GM21515 (cell line): ENCODE measurements around the gene PLD3.
"Not testable (repeated sequence)": the region's sequence is repeated elsewhere in the genome, so short reads cannot be mapped to it uniquely, and the experiment has no call there.

ENCODE experiments used
- ATAC-seq: cut with Tn5 transposase; IDR thresholded peaks from one replicate; pipeline ENCODE4 v1.9.1; 2021; ENCODE audit not compliant: unreplicated experiment

Gene PLD3

DNA sequence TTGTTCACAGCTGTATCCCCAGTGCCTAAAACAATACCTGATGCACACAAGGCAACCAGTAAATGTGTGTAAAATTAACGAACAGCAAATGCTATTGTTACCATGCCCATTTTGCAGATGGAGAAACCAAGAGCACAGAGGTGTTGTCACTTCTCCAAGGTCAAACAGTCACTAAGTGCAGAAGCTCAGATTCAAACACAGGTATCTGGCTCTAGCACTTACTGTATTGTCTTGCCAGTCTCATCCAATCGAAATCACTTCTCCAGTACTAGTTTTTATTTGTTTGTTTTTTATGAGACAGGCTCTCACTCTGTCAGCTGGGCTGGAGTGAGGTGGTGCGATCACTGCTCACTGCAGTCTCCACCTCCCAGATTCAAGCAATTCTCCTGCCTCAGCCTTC lies 13.7 kb downstream of the PLD3 start:
- no peak for ATAC-seq

GRCh38 chr19:40363069-40363468 lies 14.6 kb downstream of the PLD3 start:
- no peak for ATAC-seq

- ATAC-seq, result no peak
Measured at GRCh38 chr19:40365010-40365409, 16.5 kb downstream of the PLD3 start.

- no peak for ATAC-seq
Measured at GRCh38 chr19:40365613-40366401, 17.3 kb downstream of the PLD3 start.

DNA sequence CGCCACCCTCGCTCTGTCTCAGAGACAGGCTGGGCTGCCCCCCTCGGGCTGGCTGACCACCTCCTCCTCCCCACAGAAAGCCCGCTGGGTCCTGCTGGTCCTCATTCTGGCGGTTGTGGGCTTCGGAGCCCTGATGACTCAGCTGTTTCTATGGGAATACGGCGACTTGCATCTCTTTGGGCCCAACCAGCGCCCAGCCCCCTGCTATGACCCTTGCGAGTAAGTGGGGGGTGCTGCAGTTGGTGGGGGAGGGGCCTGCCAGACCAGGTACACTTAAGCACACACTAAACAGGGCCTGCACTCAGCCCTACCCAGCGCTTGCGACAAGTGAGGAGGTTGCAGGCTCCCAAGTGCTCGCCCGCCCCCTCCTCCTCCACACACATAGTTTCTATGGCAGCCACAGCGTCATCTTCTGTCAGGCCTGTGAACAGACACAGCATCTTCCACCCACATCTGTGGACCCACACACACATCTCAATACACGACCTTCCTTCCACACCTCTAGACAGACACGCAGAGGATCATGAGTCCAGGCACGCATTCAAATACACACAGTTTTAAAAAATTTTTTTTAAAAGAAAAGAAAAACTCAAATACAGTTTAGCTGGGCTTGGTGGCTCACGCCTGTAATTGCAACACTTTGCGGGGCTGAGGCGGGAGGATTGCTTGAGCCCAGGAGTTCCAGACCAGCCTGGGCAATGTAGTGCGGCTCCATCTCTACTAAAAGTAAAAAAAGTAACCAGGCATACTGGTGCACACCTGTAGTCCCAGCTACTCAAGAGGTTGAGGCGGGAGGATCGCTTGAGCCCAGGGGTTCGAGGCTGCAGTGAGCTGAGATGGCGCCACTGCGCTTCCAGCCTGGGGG lies 18.4 kb downstream of the PLD3 start:
- no peak for ATAC-seq

DNA sequence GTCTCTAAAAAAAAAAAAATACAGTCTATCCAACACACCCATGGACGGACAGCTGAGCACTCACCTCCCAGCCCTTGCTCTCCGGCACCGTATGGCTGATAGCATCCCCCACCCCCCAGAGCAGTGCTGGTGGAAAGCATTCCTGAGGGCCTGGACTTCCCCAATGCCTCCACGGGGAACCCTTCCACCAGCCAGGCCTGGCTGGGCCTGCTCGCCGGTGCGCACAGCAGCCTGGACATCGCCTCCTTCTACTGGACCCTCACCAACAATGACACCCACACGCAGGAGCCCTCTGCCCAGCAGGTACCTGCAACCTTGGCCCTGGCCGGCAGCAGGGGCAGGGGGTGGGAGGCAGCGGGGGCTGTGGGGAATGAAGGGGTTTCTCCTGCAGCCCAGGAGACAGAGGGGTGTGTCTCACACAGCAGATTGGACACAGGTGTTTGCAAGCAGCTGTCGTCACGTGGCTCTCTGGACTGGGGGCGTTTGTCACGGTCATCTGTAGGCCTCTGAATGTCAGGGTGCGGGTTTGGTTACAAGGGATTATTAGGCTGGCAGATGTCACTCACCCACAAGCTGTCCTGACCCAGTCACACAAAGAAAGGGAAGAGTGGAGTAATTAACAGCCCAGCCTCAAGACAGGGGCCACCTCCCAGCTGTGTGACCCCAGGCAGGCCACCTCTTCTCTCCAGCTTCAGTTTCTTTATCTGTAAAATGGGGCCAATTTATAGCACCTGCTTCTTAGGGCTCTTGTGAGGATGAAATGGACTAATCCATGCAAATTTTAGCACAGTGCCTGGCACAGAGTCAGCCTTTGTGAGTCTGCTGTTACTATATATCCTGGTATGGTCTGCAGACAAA lies 19.3 kb downstream of the PLD3 start:
- ATAC-seq, result no peak

DNA sequence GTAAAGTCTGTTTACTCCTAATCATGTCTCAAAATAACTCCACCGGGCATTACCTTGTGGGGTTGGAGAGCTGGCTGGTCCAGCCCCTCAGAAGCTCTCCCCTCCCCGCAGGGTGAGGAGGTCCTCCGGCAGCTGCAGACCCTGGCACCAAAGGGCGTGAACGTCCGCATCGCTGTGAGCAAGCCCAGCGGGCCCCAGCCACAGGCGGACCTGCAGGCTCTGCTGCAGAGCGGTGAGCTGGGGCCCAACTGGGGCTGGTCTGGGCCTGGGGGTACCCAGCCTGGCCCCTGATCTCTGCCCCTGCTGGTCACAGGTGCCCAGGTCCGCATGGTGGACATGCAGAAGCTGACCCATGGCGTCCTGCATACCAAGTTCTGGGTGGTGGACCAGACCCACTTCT lies 21.3 kb downstream of the PLD3 start:
- no peak for ATAC-seq

DNA sequence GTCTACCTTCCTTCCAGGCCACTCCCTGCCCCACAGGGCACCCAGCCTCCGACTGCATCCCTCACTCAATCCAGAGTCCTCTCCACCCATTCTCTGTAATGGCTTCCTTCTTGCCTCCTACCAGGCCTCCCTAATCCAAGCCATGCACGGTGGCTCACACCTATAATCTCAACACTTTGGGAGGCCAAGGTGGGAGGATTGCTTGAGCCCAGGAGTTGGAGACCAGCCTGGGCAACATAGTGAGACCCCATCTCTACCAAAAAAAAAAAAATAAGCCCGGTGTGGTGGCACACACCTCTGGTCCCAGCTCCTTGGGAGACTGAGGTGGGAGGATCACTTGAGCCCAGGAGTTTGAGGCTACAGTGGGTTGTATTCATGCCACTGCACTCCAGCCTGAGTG lies 21.8 kb downstream of the PLD3 start:
- not testable (repeated sequence) for ATAC-seq

DNA sequence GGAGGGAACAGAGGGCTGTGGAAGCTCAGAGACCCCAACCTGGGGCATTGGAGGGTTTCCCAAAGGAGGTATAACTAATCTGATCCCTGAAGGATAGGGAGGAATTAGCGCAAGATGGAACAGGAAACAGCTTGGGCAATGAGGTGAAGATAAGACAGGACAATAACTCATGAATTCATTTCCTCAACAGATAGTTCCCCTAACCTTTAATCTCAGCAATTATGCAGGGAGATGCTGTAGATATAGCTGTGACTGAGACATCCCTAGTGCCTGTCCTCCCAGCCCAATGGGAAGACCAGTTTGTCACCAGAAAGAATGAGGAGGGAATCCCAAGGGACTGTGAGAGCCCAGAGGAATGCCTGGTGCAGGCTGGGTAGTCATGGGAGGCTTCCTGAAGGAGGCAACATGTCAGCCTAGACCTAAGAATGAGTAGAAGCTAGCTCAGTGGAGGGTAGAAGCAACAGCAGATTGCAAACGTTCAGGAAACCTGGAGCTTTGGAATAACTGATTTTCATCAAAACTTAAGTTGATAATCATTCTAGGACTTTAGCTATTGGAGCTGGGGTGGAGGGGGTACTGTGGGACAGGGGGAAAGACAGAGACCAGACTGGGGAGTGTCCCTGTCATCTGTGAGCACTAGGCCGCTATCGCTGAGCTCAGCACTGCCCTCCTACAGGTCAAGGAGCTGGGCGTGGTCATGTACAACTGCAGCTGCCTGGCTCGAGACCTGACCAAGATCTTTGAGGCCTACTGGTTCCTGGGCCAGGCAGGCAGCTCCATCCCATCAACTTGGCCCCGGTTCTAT lies 22.7 kb downstream of the PLD3 start:
- ATAC-seq, result no peak

- no peak for ATAC-seq
Measured at GRCh38 chr19:40371802-40372122, 23.3 kb downstream of the PLD3 start.

DNA sequence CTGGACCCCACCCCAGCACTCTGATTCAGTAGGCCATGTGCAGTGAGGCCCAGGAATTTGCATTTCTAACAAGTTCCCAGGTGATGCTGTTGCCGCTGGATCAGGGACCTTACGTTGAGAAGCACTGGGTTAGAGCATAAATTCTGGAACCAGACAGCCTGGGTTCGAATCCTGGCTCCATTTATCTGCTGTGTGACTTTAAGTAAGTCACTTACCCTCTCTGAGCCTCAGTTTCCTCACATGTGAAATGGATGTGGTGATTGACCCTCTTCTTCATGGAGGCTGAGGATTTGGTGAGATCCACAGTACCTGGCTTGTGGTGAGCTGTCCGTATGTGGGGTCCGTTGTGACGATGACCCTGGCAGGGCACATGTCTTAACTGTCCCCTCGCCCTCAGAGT lies 25.6 kb downstream of the PLD3 start:
- ATAC-seq, result no peak

- ATAC-seq, result no peak
Measured at GRCh38 chr19:40376286-40376862, 27.9 kb downstream of the PLD3 start.

DNA sequence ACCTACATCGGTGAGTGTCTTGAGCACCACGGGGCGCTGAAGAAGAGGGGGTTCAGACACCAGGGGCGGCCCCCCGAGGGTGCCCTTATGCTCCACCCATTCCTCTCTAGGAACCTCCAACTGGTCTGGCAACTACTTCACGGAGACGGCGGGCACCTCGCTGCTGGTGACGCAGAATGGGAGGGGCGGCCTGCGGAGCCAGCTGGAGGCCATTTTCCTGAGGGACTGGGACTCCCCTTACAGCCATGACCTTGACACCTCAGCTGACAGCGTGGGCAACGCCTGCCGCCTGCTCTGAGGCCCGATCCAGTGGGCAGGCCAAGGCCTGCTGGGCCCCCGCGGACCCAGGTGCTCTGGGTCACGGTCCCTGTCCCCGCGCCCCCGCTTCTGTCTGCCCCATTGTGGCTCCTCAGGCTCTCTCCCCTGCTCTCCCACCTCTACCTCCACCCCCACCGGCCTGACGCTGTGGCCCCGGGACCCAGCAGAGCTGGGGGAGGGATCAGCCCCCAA lies 29.4 kb downstream of the PLD3 start:
- ATAC-seq, result no peak

- ATAC-seq, result no peak
Measured at GRCh38 chr19:40378509-40378908, 30.0 kb downstream of the PLD3 start.

DNA sequence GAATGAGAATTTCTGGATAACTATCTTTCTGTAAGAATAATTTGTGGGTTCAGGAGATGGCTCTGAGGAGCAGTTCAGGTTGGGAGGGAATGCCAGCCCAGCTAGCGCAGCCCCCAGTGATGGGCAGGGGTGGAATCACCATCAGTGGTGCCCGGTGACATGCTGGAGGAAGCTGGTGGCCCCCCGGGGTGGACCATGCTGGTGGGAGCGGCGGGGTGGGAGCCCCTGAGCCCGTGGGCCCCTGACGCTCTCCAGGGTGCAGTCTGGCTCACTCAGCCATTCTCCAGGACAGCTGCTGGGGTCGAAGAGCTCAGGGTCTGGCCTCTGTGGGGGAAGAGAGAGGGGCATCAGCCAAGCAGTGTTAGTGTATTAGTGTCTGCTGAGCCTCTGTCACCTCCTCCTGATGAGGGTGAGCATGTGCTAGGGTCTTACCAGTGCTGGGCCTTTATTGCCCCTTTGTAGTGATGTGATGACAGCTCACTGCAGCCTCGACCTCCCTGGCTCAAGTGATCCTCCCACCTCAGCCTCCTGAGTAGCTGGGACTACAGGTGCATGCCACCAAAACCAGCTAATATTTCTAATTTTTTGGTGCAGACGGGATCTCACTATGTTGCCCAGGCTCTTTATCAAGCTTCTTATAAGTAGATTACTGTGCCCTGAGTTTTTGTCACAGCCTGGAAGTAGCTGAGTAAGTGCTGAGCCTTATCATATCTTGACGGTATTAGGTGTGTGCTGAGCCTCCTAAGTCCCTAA lies 31.1 kb downstream of the PLD3 start:
- no peak for ATAC-seq

DNA sequence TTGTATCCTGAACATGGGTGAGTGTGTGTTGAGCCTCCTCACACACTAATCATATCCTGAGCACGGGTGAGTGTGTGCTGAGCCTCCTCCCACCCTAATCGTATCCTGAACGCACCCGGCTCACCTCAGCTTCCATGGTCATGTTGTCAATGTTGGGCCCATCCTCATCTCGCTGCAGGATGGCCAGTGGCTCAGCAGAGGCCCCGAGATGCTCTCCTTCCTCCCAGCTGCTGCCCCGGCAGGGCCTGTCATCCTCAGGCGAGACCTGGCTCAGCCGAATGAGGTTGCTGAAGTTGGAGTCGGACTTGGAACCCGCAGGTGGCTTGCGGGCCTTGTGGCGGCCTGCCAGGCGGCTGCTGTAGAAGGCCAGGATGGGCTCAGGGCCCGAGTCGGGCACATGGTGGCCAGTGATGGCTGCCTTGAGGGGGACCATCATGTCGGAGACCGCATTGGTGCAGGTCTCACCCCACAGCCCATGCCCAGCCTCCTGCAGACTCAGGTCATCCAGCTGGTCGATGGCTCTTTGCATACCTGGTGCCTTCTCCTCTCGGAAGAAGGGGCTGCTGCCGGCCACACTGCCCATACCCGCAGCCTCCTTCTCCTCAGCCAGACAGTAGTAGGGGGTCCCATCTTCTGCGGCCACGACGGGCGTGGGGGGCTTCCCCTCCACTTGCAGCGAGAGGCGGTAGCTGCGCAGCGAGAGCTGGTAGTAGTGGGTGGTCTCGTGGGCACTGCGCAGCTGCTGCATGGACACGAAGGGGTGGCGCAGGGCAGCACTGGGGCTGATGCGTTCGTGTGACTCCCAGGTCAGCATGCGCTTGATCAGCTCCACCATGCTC lies 31.9 kb downstream of the PLD3 start:
- no peak for ATAC-seq

- no peak for ATAC-seq
Measured at GRCh38 chr19:40381321-40381720, 32.8 kb downstream of the PLD3 start.

GRCh38 chr19:40383668-40384248 lies 35.3 kb downstream of the PLD3 start:
- ATAC-seq, result no peak
